Testis (tissue), 3 donors: ENCODE data around the gene TXNDC5. TPM values are rescaled to one million over a fixed set of nuclear protein-coding genes. Genes with fewer than 3 reads are reported as not detected.

Experiments
- DNase-seq: peaks from one replicate; pipeline ENCODE4 v3.0.0-alpha.2; 2019
- H3K27ac ChIP-seq, 2 donors: fragments of 200-600 bp; sonication (generic); one replicate each; pipeline ENCODE4 v1.5.1; 2019
- H3K27me3 ChIP-seq: fragments of 200-600 bp; sonication (generic); one replicate; pipeline ENCODE4 v1.5.1; 2019
- H3K36me3 ChIP-seq: fragments of 200-600 bp; sonication (generic); one replicate; pipeline ENCODE4 v1.5.1; 2017; ENCODE audit warnings: low read depth; ENCODE audit errors: missing control alignments
- H3K4me1 ChIP-seq: fragments of 200-600 bp; sonication (generic); one replicate; pipeline ENCODE4 v1.5.1; 2019
- H3K4me3 ChIP-seq, 2 donors: fragments of 200-600 bp; sonication (generic); one replicate each; pipeline ENCODE4 v1.5.1; 2017 to 2019
- H3K9me3 ChIP-seq: fragments of 200-600 bp; sonication (generic); one replicate; pipeline ENCODE4 v1.5.1; 2017
- CTCF ChIP-seq, 3 experiments: fragments of 450-650 bp in 2 of 3; fragments of 200-600 bp in 1 of 3; sonication (generic) in 1 of 3; IDR thresholded peaks; one replicate each; pipeline ENCODE4 v1.5.1; 2016 to 2019; ENCODE audit warnings: antibody characterized with exemption in 3 of 3, mild to moderate bottlenecking in 2 of 3, moderate library complexity in 1 of 3
- POLR2A ChIP-seq: fragments of 450-650 bp; IDR thresholded peaks from one replicate; pipeline ENCODE4 v1.6.1; 2017; ENCODE audit warnings: antibody characterized with exemption, mild to moderate bottlenecking, moderate library complexity
- WGBS, 2 donors: methylation state at CpG; one replicate each; pipeline ENCODE4 v1.1.5; 2018; 5-methylcytosine and 5-hydroxymethylcytosine counted together
- intact Hi-C: fragments of 100-400 bp; cut with DNase I; formaldehyde crosslinking; loops from one replicate; pipeline ENCODE4 v1.15.1; 2023; ENCODE audit warnings: low total_unique reads
- polyA plus RNA-seq: library from polyadenylated mRNA; stranded (reverse); fragments of 350-450 nt; fragmentation: Illumina TruSeq; extraction: RNeasy Lipid Tissue Mini Kit (QIAGEN cat#74804); gene quantifications from one replicate; pipeline ENCODE4 v1.2.3, GENCODE V29; 2014; ENCODE audit warnings: low read depth, low replicate concordance; ENCODE audit not compliant: insufficient read depth
- total RNA-seq, 2 donors: library from RNA; depleted of rRNA; stranded (reverse); fragments of >200 nt; gene quantifications; one replicate each; pipeline ENCODE4 v1.2.3, GENCODE V29; 2016

The TXNDC5 gene
- total and polyA plus RNA-seq, 3 donors from 2014 or later, result 56.5 to 98.7 (median 67.0) TPM

GRCh38 chr6:7956257-7956656 lies 45.7 kb upstream of the TXNDC5 start:
- TF ChIP-seq CTCF (IDR thresholded peaks at IDR 0.05), result no peak
- no peak for TF ChIP-seq POLR2A
- no peak for DNase-seq
- H3K27ac ChIP-seq, result no peak overlapping the region
- WGBS, 2 donors, result 90 to 98% methylated on average over 1 of the region's 1 CpG
- no peaks in the 10 kb centered on the region for H3K36me3 ChIP-seq
- no peaks in the 10 kb centered on the region for H3K9me3 ChIP-seq
- H3K4me3 ChIP-seq, result no peak overlapping the region
- no peaks in the 10 kb centered on the region for H3K4me1 ChIP-seq
- intact Hi-C loops, result no loop called here
- no peaks in the 10 kb centered on the region for H3K27me3 ChIP-seq

- Histone ChIP-seq H3K36me3 (no peaks in the 10 kb centered on the region), H3K4me3 (no peak overlapping the region), H3K27me3 (no peaks in the 10 kb centered on the region), H3K27ac (no peak overlapping the region), H3K9me3 (no peaks in the 10 kb centered on the region), H3K4me1 (no peaks in the 10 kb centered on the region)
- WGBS, 2 donors, result 98% methylated on average over 4 of the region's 4 CpGs
- intact Hi-C loops, result no loop called here
- TF ChIP-seq CTCF (IDR thresholded peaks at IDR 0.05), result no peak
- DNase-seq, result no peak
Measured at GRCh38 chr6:7954477-7955200, 44.1 kb upstream of the TXNDC5 start.

GRCh38 chr6:7953753-7954152 lies 43.2 kb upstream of the TXNDC5 start:
- H3K4me1 ChIP-seq, result no peaks in the 10 kb centered on the region
- H3K36me3 ChIP-seq, result no peaks in the 10 kb centered on the region
- intact Hi-C loops, result no loop called here
- H3K4me3 ChIP-seq, result no peak overlapping the region
- no peak for DNase-seq
- no peak for TF ChIP-seq CTCF (IDR thresholded peaks at IDR 0.05)
- no peak for TF ChIP-seq POLR2A
- H3K9me3 ChIP-seq, result no peaks in the 10 kb centered on the region
- H3K27me3 ChIP-seq, result no peaks in the 10 kb centered on the region
- H3K27ac ChIP-seq, result no peak overlapping the region
- WGBS, 2 donors, result 71 to 94% methylated on average over 1 of the region's 1 CpG

GRCh38 chr6:7939864-7940228 lies 29.3 kb upstream of the TXNDC5 start:
- 72 to 82% methylated on average over 5 of the region's 5 CpGs for WGBS, 2 donors
- Histone ChIP-seq H3K27ac (no peak overlapping the region), H3K4me1 (no peaks in the 10 kb centered on the region), H3K9me3 (no peaks in the 10 kb centered on the region), H3K36me3 (no peaks in the 10 kb centered on the region), H3K27me3 (no peaks in the 10 kb centered on the region), H3K4me3 (no peak overlapping the region)
- no peak for DNase-seq
- TF ChIP-seq CTCF (IDR thresholded peaks at IDR 0.05) (no peak), POLR2A (no peak)
- intact Hi-C loops, result no loop called here

GRCh38 chr6:7939184-7939863 lies 28.7 kb upstream of the TXNDC5 start:
- Histone ChIP-seq H3K9me3 (no peaks in the 10 kb centered on the region), H3K4me3 (no peak overlapping the region), H3K27me3 (no peaks in the 10 kb centered on the region), H3K4me1 (no peaks in the 10 kb centered on the region), H3K36me3 (no peaks in the 10 kb centered on the region), H3K27ac (no peak overlapping the region)
- intact Hi-C loops, result no loop called here
- no peak for TF ChIP-seq POLR2A
- TF ChIP-seq CTCF (IDR thresholded peaks at IDR 0.05), result no peak
- no peak for DNase-seq
- WGBS, 2 donors, result 86 to 88% methylated on average over 11 of the region's 11 CpGs
